ENCODE data around the gene DLG2.

DLG2 gene

GRCh38 chr11:84524422-84525051 is 1102.6 kb downstream of the DLG2 start:
- peak; percentile 45 to 59 (median 50) for TF ChIP-seq CTCF (IDR thresholded peaks at IDR 0.05; ENCODE audit: unreplicated experiment in 3 of 3)
- H3K4me3 Mint-ChIP-seq, result no peak overlapping the region
- no peaks in the 10 kb centered on the region for H3K9me3 Mint-ChIP-seq
- no peaks in the 10 kb centered on the region for H3K36me3 Mint-ChIP-seq (ENCODE audit: low read depth)
- H3K27ac Mint-ChIP-seq, result no peak overlapping the region
- no peaks in the 10 kb centered on the region for H3K27me3 Mint-ChIP-seq (ENCODE audit: low read depth)
- H3K4me1 Mint-ChIP-seq, result no peaks in the 10 kb centered on the region

GRCh38 chr11:84522331-84522730 is 1104.8 kb downstream of the DLG2 start:
- H3K4me1 Mint-ChIP-seq, result no peaks in the 10 kb centered on the region
- H3K36me3 Mint-ChIP-seq (ENCODE audit: low read depth), result no peaks in the 10 kb centered on the region
- H3K27me3 Mint-ChIP-seq (ENCODE audit: low read depth), result no peaks in the 10 kb centered on the region
- no peaks in the 10 kb centered on the region for H3K9me3 Mint-ChIP-seq
- no peak for TF ChIP-seq CTCF (IDR thresholded peaks at IDR 0.05; ENCODE audit: unreplicated experiment in 3 of 3)
- no peak overlapping the region for H3K4me3 Mint-ChIP-seq
- no peak overlapping the region for H3K27ac Mint-ChIP-seq

- H3K4me3 Mint-ChIP-seq, result no peak overlapping the region
- TF ChIP-seq CTCF (IDR thresholded peaks at IDR 0.05; ENCODE audit: unreplicated experiment in 3 of 3), result no peak
- H3K27me3 Mint-ChIP-seq (ENCODE audit: low read depth), result no peaks in the 10 kb centered on the region
- H3K9me3 Mint-ChIP-seq, result no peaks in the 10 kb centered on the region
- no peaks in the 10 kb centered on the region for H3K36me3 Mint-ChIP-seq (ENCODE audit: low read depth)
- H3K4me1 Mint-ChIP-seq, result no peaks in the 10 kb centered on the region
- H3K27ac Mint-ChIP-seq, result no peak overlapping the region
Observed at GRCh38 chr11:84518631-84519183, 1108.4 kb downstream of the DLG2 start.

GRCh38 chr11:84514436-84514835 is 1112.7 kb downstream of the DLG2 start:
- H3K9me3 Mint-ChIP-seq, result no peaks in the 10 kb centered on the region
- no peaks in the 10 kb centered on the region for H3K4me1 Mint-ChIP-seq
- no peaks in the 10 kb centered on the region for H3K36me3 Mint-ChIP-seq (ENCODE audit: low read depth)
- TF ChIP-seq CTCF (IDR thresholded peaks at IDR 0.05; ENCODE audit: unreplicated experiment in 3 of 3), result no peak
- H3K27me3 Mint-ChIP-seq (ENCODE audit: low read depth), result no peaks in the 10 kb centered on the region
- no peak overlapping the region for H3K27ac Mint-ChIP-seq
- H3K4me3 Mint-ChIP-seq, result no peak overlapping the region

GRCh38 chr11:84503503-84503902 is 1123.6 kb downstream of the DLG2 start:
- H3K36me3 Mint-ChIP-seq (ENCODE audit: low read depth), result no peaks in the 10 kb centered on the region
- H3K27ac Mint-ChIP-seq, result no peak overlapping the region
- H3K27me3 Mint-ChIP-seq (ENCODE audit: low read depth), result no peaks in the 10 kb centered on the region
- no peak overlapping the region for H3K4me3 Mint-ChIP-seq
- TF ChIP-seq CTCF (IDR thresholded peaks at IDR 0.05; ENCODE audit: unreplicated experiment in 3 of 3), result no peak
- H3K9me3 Mint-ChIP-seq, result no peaks in the 10 kb centered on the region
- H3K4me1 Mint-ChIP-seq, result no peaks in the 10 kb centered on the region

GRCh38 chr11:84501750-84502149 is 1125.4 kb downstream of the DLG2 start:
- TF ChIP-seq CTCF (IDR thresholded peaks at IDR 0.05; ENCODE audit: unreplicated experiment in 3 of 3), result no peak
- Mint-ChIP-seq H3K36me3 (ENCODE audit: low read depth) (no peaks in the 10 kb centered on the region), H3K27ac (no peak overlapping the region), H3K4me3 (no peak overlapping the region), H3K27me3 (ENCODE audit: low read depth) (no peaks in the 10 kb centered on the region), H3K9me3 (no peaks in the 10 kb centered on the region), H3K4me1 (no peaks in the 10 kb centered on the region)

Measured in nephron (organoid).